ENCODE measurements around the gene C10orf90.

Gene C10orf90

DNA sequence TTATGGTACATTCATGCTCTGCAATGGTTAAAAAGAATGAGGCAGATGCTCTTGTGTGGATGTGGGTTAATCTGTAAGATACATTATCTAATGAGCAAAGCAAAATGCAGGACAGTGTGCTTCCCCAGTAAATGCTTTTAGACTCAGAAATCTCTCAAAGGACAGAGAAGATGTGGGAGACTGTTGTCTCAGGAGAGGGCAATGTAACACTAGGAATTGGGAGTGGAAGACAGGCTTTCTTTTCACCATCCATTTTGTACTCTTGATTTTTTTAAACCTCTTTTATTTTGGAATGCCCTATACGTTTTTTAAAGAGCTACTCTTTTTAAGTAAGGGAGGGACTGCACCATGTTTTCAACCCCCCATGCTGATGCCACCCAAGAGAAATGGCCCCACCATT lies 204.7 kb downstream of the C10orf90 start:
- TF ChIP-seq POLR2AphosphoS5 (IDR thresholded peaks at IDR 0.05; ENCODE audit: low read depth, low read length) (no peak), SIN3A (IDR thresholded peaks at IDR 0.05; ENCODE audit: borderline replicate concordance, insufficient read depth, low read length) (no peak), FOXP2 (optimal IDR thresholded peaks at IDR 0.05; ENCODE audit: borderline replicate concordance, extremely low read depth, extremely low read length, insufficient read depth) (no peak), TAF1 (IDR thresholded peaks at IDR 0.05; ENCODE audit: borderline replicate concordance, insufficient read depth, low read length) (no peak)
- TF ChIP-seq, protein P1, sequence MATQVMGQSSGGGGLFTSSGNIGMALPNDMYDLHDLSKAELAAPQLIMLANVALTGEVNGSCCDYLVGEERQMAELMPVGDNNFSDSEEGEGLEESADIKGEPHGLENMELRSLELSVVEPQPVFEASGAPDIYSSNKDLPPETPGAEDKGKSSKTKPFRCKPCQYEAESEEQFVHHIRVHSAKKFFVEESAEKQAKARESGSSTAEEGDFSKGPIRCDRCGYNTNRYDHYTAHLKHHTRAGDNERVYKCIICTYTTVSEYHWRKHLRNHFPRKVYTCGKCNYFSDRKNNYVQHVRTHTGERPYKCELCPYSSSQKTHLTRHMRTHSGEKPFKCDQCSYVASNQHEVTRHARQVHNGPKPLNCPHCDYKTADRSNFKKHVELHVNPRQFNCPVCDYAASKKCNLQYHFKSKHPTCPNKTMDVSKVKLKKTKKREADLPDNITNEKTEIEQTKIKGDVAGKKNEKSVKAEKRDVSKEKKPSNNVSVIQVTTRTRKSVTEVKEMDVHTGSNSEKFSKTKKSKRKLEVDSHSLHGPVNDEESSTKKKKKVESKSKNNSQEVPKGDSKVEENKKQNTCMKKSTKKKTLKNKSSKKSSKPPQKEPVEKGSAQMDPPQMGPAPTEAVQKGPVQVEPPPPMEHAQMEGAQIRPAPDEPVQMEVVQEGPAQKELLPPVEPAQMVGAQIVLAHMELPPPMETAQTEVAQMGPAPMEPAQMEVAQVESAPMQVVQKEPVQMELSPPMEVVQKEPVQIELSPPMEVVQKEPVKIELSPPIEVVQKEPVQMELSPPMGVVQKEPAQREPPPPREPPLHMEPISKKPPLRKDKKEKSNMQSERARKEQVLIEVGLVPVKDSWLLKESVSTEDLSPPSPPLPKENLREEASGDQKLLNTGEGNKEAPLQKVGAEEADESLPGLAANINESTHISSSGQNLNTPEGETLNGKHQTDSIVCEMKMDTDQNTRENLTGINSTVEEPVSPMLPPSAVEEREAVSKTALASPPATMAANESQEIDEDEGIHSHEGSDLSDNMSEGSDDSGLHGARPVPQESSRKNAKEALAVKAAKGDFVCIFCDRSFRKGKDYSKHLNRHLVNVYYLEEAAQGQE (IDR thresholded peaks at IDR 0.05; ENCODE audit: insufficient read depth in 1 of 2, low read depth in 2 of 2, low read length in 2 of 2), result no peak

DNA sequence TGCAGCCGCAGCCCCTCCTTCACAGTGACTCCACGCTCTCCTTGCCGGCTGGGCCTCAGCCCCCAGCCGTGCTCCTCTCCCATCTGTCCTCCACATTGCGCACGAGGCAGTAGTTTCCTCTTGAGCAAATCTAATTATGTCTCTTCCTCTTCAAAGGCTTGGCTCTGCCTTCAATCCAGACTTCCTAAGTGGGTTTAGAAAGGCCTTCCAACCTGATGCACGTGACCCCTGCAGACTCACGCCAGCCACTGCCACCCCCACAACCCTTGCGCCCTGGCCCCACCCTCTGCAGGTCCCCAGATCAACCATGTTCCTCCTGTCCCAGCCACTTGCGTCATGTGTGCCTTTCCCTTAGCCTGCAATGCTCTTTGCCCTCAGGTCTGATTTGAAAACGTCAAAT lies 207.2 kb downstream of the C10orf90 start:
- TF ChIP-seq SIN3A (IDR thresholded peaks at IDR 0.05; ENCODE audit: borderline replicate concordance, insufficient read depth, low read length) (no peak), FOXP2 (optimal IDR thresholded peaks at IDR 0.05; ENCODE audit: borderline replicate concordance, extremely low read depth, extremely low read length, insufficient read depth) (no peak), POLR2AphosphoS5 (IDR thresholded peaks at IDR 0.05; ENCODE audit: low read depth, low read length) (no peak), TAF1 (IDR thresholded peaks at IDR 0.05; ENCODE audit: borderline replicate concordance, insufficient read depth, low read length) (no peak)
- TF ChIP-seq, protein P1 (IDR thresholded peaks at IDR 0.05; ENCODE audit: insufficient read depth in 1 of 2, low read depth in 2 of 2, low read length in 2 of 2), result no peak

DNA sequence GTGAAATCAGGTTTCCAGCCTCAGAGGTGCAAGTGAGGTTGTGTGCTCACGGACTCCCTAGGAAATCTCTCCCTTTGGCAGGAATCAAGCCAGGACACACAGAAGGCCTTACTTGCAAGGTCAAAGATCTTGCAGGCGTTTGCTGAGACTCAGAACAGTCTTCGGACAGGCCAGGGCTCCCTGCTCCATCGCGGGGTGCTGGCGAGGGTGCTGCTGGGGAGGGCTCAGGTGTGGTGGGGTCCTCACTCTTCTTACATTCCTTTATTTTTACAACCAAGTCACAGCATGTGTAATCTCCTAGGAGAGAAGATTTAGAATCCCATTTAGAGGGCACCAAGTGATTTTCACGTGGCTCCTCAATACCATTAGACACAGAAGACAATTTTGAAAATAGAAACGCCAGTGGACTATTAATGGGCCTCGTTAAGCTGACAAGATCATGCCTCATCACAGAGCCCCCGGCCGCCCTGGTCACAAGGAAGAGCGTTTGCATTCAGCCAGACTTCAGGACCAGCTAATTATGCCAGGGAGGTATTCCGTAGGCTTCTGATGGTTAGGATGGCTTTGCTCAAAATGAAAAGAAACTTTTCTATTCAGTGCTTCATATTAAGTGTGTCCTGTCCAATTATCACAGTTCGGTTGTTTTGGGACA lies 209.1 kb downstream of the C10orf90 start:
- TF ChIP-seq TAF1 (IDR thresholded peaks at IDR 0.05; ENCODE audit: borderline replicate concordance, insufficient read depth, low read length), result no peak
- TF ChIP-seq, protein P1 (IDR thresholded peaks at IDR 0.05; ENCODE audit: insufficient read depth in 1 of 2, low read depth in 2 of 2, low read length in 2 of 2), result no peak
- no peak for TF ChIP-seq POLR2AphosphoS5 (IDR thresholded peaks at IDR 0.05; ENCODE audit: low read depth, low read length)
- TF ChIP-seq FOXP2 (optimal IDR thresholded peaks at IDR 0.05; ENCODE audit: borderline replicate concordance, extremely low read depth, extremely low read length, insufficient read depth), result no peak
- no peak for TF ChIP-seq SIN3A (IDR thresholded peaks at IDR 0.05; ENCODE audit: borderline replicate concordance, insufficient read depth, low read length)

DNA sequence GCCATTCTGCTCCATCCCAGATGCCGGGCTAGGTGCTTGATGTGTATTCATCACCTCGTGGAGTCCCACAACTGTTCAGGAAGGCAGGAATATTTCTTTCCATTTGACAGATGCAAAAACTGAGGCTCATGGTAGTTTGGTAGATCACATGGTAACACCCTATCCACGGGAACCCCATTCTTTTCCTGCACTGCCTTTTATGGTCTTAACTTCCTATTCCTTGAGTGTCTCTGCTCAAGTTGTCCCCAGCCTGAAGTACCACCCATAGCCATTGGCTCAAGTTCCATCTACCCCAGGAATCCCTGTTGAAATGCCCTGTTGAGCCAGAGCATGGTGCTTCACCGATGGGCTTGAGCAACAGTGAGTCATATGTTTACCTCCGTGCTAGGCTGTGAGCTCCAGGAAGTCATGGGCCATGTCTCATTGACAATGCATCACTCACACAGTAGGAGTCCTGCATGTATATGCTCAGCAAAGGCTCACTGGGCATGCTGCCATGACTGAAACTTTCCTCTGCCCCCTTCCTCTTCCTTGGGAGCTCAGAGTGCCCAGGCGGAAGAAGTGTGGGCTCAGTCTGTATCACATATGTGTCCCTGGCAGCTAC lies 210.5 kb downstream of the C10orf90 start:
- TF ChIP-seq, protein P1 (IDR thresholded peaks at IDR 0.05; ENCODE audit: insufficient read depth in 1 of 2, low read depth in 2 of 2, low read length in 2 of 2), result no peak
- TF ChIP-seq SIN3A (IDR thresholded peaks at IDR 0.05; ENCODE audit: borderline replicate concordance, insufficient read depth, low read length), result no peak
